Subcutaneous adipose tissue (tissue), 4 donors: ENCODE data around the gene DNAH8. TPM values are rescaled to one million over a fixed set of nuclear protein-coding genes. Genes with fewer than 3 reads are reported as not detected.

ENCODE experiments used
- CTCF ChIP-seq: fragments of 450-650 bp; IDR thresholded peaks from one replicate; pipeline ENCODE4 v1.5.1; 2016; ENCODE audit warnings: low read depth, mild to moderate bottlenecking, control low read depth, antibody characterized with exemption, moderate library complexity
- total RNA-seq, 4 donors: library from RNA; depleted of rRNA; stranded (reverse); fragments of >200 nt; gene quantifications; one replicate each; pipeline ENCODE4 v1.1.0, GENCODE V29; 2016

DNAH8 gene
- total RNA-seq, 4 donors from 2014 or later = not detected

- no peak for TF ChIP-seq CTCF
Observed at GRCh38 chr6:38801305-38801704, 86.2 kb downstream of the DNAH8 start.

- TF ChIP-seq CTCF = no peak
Observed at GRCh38 chr6:38802497-38802896, 87.4 kb downstream of the DNAH8 start.

- no peak for TF ChIP-seq CTCF
Observed at GRCh38 chr6:38803129-38803528, 88.0 kb downstream of the DNAH8 start.

- TF ChIP-seq CTCF = no peak
Observed at GRCh38 chr6:38804358-38804757, 89.2 kb downstream of the DNAH8 start.

GRCh38 chr6:38805127-38805655 is 90.1 kb downstream of the DNAH8 start:
- no peak for TF ChIP-seq CTCF

- TF ChIP-seq CTCF = no peak
Observed at GRCh38 chr6:38805692-38806091, 90.6 kb downstream of the DNAH8 start.

- no peak for TF ChIP-seq CTCF
Observed at GRCh38 chr6:38806271-38806670, 91.2 kb downstream of the DNAH8 start.
